ENCODE measurements around the gene GPHN. TPM values are rescaled to one million over a fixed set of nuclear protein-coding genes. Genes with fewer than 3 reads are reported as not detected.
"Not testable (repeated sequence)": the region's sequence is repeated elsewhere in the genome, so short reads cannot be mapped to it uniquely, and the experiment has no call there.

GPHN gene
- total RNA-seq, 1 donor from 2014 or later, result 24.9 TPM

DNA sequence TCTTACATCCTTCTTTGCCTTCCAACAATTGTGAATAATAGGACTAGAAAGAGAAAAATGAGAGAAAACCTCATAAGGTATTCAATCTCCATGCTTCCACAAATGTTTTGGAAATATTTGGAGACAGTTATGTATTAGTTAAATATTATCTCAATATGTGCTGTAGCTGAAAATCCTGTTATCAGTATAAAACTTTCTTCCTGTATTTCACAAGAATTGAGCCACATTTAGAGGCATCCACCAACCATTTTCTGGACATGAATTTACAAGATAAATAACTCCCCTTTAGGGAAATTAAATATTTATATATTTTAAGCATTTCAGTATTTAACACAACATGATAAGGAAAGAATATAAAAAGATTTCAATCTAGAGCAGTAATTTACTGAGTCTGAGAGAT is 200.3 kb downstream of the GPHN start:
- Mint-ChIP-seq H3K27me3 (no peaks in the 10 kb centered on the region), H3K36me3 (ENCODE audit: insufficient read depth) (no peaks in the 10 kb centered on the region), H3K9me3 (ENCODE audit: low read depth) (peaks cover 37% of the 10 kb centered on the region), H3K27ac (no peak overlapping the region), H3K4me1 (ENCODE audit: low read depth) (no peaks in the 10 kb centered on the region), H3K4me3 (ENCODE audit: low read depth) (no peak overlapping the region)
- no peak for DNase-seq (ENCODE audit: low spot score, unreplicated experiment)
- TF ChIP-seq, protein P1, sequence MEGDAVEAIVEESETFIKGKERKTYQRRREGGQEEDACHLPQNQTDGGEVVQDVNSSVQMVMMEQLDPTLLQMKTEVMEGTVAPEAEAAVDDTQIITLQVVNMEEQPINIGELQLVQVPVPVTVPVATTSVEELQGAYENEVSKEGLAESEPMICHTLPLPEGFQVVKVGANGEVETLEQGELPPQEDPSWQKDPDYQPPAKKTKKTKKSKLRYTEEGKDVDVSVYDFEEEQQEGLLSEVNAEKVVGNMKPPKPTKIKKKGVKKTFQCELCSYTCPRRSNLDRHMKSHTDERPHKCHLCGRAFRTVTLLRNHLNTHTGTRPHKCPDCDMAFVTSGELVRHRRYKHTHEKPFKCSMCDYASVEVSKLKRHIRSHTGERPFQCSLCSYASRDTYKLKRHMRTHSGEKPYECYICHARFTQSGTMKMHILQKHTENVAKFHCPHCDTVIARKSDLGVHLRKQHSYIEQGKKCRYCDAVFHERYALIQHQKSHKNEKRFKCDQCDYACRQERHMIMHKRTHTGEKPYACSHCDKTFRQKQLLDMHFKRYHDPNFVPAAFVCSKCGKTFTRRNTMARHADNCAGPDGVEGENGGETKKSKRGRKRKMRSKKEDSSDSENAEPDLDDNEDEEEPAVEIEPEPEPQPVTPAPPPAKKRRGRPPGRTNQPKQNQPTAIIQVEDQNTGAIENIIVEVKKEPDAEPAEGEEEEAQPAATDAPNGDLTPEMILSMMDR (IDR thresholded peaks at IDR 0.05; ENCODE audit: unreplicated experiment), result no peak

DNA sequence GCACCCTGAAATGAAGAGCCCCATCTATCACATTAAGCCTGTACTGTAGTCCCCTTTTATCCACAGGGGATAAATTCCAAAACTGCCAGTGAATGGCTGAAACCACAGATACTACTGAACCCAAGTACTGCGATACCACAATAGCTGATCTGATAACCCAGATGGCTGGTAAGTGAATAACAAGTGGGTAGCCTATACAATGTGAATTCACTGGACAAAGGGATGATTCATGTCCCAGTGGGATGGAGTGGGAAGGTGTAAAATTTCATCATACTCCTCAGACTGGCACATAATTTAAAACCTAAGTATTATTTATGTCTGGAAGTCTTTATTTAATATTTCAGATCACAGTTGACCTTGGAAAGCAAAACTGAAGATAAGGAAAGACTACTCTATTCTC is 201.3 kb downstream of the GPHN start:
- no peak overlapping the region for H3K4me3 Mint-ChIP-seq (ENCODE audit: low read depth)
- H3K4me1 Mint-ChIP-seq (ENCODE audit: low read depth), result no peaks in the 10 kb centered on the region
- no peaks in the 10 kb centered on the region for H3K36me3 Mint-ChIP-seq (ENCODE audit: insufficient read depth)
- TF ChIP-seq, protein P1 (IDR thresholded peaks at IDR 0.05; ENCODE audit: unreplicated experiment), result no peak
- no peak for DNase-seq (ENCODE audit: low spot score, unreplicated experiment)
- H3K27ac Mint-ChIP-seq, result no peak overlapping the region
- no peaks in the 10 kb centered on the region for H3K27me3 Mint-ChIP-seq
- peaks cover 35% of the 10 kb centered on the region for H3K9me3 Mint-ChIP-seq (ENCODE audit: low read depth)

DNA sequence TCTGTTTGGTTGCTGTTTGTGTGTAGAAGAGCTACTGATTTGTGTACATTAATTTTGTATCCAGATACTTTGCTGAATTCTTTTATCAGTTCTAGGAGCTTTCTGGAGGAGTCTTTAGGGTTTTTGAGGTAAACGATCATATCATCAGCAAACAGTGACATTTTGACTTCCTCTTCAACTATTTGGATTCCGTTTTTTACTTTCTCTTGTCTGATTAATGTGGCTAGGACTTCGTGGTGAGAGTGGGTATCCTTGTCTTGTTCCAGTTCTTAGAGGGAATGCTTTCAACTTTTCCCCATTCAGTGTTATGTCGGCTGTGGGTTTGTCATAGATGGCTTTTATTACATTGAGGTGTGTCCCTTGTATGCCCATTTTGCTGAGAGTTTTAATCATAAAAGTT is 206.3 kb downstream of the GPHN start:
- peaks cover 36% of the 10 kb centered on the region for H3K9me3 Mint-ChIP-seq (ENCODE audit: low read depth)

DNA sequence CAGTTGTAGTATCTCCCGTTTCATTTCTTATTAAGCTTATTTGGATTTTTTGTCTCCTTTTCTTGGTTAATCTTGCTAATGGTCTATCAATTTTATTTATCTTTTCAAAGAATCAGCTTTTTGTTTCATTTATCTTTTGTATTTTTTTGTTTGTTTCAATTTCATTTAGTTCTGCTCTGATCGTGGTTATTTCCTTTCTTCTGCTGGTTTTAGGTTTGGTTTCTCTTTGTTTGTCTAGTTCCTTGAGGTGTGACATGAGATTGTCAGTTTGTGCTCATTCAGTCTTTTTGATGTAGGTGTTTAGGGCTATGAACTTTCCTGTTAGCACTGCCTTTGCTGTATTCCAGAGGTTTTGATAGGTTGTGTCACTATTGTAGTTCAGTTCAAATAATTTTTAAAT is 207.4 kb downstream of the GPHN start:
- H3K4me1 Mint-ChIP-seq (ENCODE audit: low read depth), result not testable (repeated sequence)

More for the DNA sequence above, 206.3 kb downstream of the GPHN start:
- H3K27ac Mint-ChIP-seq; H3K27me3 Mint-ChIP-seq; H3K4me3 Mint-ChIP-seq (ENCODE audit: low read depth); DNase-seq (ENCODE audit: low spot score, unreplicated experiment); H3K36me3 Mint-ChIP-seq (ENCODE audit: insufficient read depth); H3K4me1 Mint-ChIP-seq (ENCODE audit: low read depth): not testable (repeated sequence)

DNA sequence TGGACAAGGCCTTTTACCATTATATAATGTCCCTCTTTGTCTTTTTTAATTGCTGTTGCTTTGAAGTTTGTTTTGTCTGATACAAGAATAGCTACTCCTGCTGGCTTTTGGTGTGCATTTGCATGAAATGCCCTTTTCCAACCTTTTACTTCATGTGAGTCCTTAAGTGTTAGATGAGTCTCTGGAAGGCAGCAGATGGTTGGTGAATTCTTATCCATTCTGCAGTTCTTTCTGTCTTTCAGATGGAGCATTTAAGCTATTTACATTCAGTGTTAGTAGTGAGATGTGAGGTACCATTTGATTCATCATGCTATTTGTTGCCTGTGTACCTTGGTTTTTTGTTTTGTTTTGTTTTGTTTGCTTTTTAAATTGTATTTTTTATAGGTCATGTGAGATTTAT is 208.3 kb downstream of the GPHN start:
- H3K4me3 Mint-ChIP-seq (ENCODE audit: low read depth), result no peak overlapping the region
- no peaks in the 10 kb centered on the region for H3K4me1 Mint-ChIP-seq (ENCODE audit: low read depth)
- no peaks in the 10 kb centered on the region for H3K27me3 Mint-ChIP-seq
- H3K9me3 Mint-ChIP-seq (ENCODE audit: low read depth), result peaks cover 36% of the 10 kb centered on the region
- H3K27ac Mint-ChIP-seq, result no peak overlapping the region
- TF ChIP-seq, protein P1 (IDR thresholded peaks at IDR 0.05; ENCODE audit: unreplicated experiment), result no peak
- H3K36me3 Mint-ChIP-seq (ENCODE audit: insufficient read depth), result no peaks in the 10 kb centered on the region
- DNase-seq (ENCODE audit: low spot score, unreplicated experiment), result no peak

More for the DNA sequence above, 207.4 kb downstream of the GPHN start:
- H3K36me3 Mint-ChIP-seq (ENCODE audit: insufficient read depth); DNase-seq (ENCODE audit: low spot score, unreplicated experiment); H3K4me3 Mint-ChIP-seq (ENCODE audit: low read depth); H3K27ac Mint-ChIP-seq; H3K27me3 Mint-ChIP-seq: not testable (repeated sequence)
- H3K9me3 Mint-ChIP-seq (ENCODE audit: low read depth), result peaks cover 36% of the 10 kb centered on the region

DNA sequence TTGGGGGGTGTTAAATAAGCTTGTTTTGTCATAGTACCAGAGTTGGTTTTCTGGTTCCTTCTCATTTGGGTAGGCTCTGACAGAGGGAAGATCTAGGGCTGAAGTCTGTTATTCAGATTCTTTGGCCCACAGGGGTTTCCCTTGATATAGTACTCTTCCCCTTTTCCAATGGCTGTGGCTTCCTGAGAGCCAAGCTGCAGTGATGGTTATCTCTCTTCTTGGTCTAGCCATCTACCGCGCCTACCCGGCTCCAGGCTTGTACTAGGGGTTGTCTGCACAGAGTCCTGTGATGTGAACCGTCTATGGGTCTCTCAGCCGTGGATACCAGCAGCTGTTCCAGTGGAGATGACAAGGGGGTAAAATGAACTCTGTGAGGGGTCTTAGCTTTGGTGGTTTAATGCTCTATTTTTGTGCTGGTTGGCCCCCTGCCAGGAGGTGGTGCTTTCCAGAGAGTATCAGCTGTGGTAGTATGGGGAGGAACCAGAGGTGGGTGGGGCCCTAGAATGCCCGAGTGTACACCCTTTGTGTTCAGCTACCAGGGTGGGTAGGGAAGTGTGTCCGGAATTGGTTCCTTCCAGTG is 209.7 kb downstream of the GPHN start:
- no peak for DNase-seq (ENCODE audit: low spot score, unreplicated experiment)
- H3K36me3 Mint-ChIP-seq (ENCODE audit: insufficient read depth), result no peaks in the 10 kb centered on the region
- H3K4me1 Mint-ChIP-seq (ENCODE audit: low read depth), result no peaks in the 10 kb centered on the region
- H3K4me3 Mint-ChIP-seq (ENCODE audit: low read depth), result no peak overlapping the region
- TF ChIP-seq, protein P1 (IDR thresholded peaks at IDR 0.05; ENCODE audit: unreplicated experiment), result no peak
- no peaks in the 10 kb centered on the region for H3K27me3 Mint-ChIP-seq
- H3K27ac Mint-ChIP-seq, result no peak overlapping the region
- peaks cover 29% of the 10 kb centered on the region for H3K9me3 Mint-ChIP-seq (ENCODE audit: low read depth)

All from progenitor cell of endocrine pancreas (in vitro differentiated cells).